Measurements from ENCODE around the gene CFAP221. TPM values are rescaled to one million over a fixed set of nuclear protein-coding genes. Genes with fewer than 3 reads are reported as not detected.

The CFAP221 gene
- total and polyA plus RNA-seq, 9 donors = 0.24 to 23.4 (median 2.4) TPM

DNA sequence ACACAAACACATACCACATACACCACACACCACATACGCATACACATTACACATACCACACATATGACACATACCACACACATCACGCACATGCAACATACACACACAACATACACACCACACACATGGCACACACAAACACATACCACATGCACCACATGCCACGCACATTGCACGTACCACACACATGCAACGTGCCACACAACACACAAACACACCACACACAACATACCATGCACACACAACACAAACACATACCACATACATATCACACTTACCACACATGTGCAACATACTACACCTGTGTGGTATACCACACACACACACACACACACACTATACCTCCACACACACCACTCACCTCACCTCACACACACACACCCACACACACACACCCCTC, 149.7 kb downstream of the CFAP221 start:
- intact Hi-C loops (cut with DNase I) = no loop called here
- 84 to 90% (median 88%) methylated on average over 5 of the region's 5 CpGs for WGBS, 3 donors
- Histone ChIP-seq H3K27me3 (no peaks in the 10 kb centered on the region), H3K4me1 (ENCODE audit: insufficient read depth) (peaks cover 14% of the 10 kb centered on the region), H3K36me3 (no peaks in the 10 kb centered on the region), H3K27ac (no peak overlapping the region), H3K9me3 (no peaks in the 10 kb centered on the region), H3K4me3 (no peak overlapping the region)
- DNase-seq = no peak
- no peak for TF ChIP-seq POLR2A (IDR thresholded peaks at IDR 0.05)
- no peak for TF ChIP-seq EP300 (IDR thresholded peaks at IDR 0.05)
- TF ChIP-seq, protein P1, sequence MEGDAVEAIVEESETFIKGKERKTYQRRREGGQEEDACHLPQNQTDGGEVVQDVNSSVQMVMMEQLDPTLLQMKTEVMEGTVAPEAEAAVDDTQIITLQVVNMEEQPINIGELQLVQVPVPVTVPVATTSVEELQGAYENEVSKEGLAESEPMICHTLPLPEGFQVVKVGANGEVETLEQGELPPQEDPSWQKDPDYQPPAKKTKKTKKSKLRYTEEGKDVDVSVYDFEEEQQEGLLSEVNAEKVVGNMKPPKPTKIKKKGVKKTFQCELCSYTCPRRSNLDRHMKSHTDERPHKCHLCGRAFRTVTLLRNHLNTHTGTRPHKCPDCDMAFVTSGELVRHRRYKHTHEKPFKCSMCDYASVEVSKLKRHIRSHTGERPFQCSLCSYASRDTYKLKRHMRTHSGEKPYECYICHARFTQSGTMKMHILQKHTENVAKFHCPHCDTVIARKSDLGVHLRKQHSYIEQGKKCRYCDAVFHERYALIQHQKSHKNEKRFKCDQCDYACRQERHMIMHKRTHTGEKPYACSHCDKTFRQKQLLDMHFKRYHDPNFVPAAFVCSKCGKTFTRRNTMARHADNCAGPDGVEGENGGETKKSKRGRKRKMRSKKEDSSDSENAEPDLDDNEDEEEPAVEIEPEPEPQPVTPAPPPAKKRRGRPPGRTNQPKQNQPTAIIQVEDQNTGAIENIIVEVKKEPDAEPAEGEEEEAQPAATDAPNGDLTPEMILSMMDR (IDR thresholded peaks at IDR 0.05) = no peak

DNA sequence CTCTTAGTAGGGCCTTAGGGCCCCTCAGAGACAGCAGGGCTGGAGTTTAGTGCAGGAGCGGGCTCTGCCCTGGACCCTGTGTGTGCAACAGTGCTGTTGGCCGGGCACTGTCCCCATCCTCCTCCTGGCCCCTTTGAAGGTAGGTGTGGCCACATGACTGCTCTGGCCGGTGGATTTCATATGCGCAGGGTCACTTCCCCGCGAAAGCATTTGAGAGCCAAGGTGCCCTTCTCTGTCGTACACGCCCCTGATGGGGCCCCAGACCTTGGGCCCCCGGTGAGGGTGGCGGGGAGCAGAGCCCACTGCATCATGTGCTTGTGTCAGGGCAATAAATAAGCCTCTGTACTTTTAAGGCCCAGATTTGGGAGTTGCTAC, 150.2 kb downstream of the CFAP221 start:
- Histone ChIP-seq H3K27ac (peak overlapping the region in 1 of 2 donors; percentile 37), H3K27me3 (no peaks in the 10 kb centered on the region), H3K36me3 (no peaks in the 10 kb centered on the region), H3K4me1 (ENCODE audit: insufficient read depth) (peaks cover 14% of the 10 kb centered on the region), H3K9me3 (no peaks in the 10 kb centered on the region), H3K4me3 (no peak overlapping the region)
- WGBS, 3 donors = 51 to 59% (median 56%) methylated on average over 10 of the region's 10 CpGs
- TF ChIP-seq POLR2A (IDR thresholded peaks at IDR 0.05) = no peak
- TF ChIP-seq EP300 (IDR thresholded peaks at IDR 0.05) = no peak
- TF ChIP-seq, protein P1 (IDR thresholded peaks at IDR 0.05) = no peak
- no peak for DNase-seq
- intact Hi-C loops (cut with DNase I) = no loop called here

DNA sequence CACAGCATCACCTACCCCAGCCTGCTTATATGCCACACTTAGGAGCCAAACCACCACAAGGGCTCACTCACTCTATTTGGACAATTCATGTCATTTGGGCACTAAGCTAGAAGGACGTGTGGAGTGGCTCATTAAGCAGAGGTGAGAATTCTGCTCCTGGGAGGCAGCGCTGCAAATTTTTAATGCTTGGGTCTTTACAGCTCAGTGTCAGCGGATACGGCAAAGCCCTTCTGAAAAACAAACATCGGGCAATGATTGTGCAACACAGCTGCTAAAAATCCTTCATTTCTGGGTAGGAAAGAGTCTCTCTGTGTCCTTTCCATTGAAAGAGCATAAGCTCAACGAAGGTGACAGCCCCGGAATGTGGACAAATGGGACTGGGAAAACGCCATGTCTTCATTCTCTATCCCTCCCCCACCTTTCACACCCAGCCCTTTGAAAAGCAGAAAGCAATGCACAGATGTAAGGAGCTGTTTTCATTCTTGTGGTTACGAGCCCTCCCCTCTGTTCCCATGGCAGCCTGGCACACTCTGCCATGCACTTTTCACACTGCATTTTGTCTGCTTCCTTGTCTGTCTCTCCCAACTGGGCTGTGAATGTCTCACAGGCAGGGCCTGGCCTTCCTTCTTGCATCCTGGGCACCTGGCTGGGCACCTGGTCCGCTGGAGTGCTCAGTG, 150.7 kb downstream of the CFAP221 start:
- intact Hi-C loops (cut with DNase I) = no loop called here
- Histone ChIP-seq H3K36me3 (no peaks in the 10 kb centered on the region), H3K4me1 (ENCODE audit: insufficient read depth) (peaks cover 14% of the 10 kb centered on the region), H3K27me3 (no peaks in the 10 kb centered on the region), H3K27ac (peak overlapping the region in 1 of 2 donors; percentile 37), H3K4me3 (no peak overlapping the region), H3K9me3 (no peaks in the 10 kb centered on the region)
- TF ChIP-seq EP300 (IDR thresholded peaks at IDR 0.05) (no peak), POLR2A (IDR thresholded peaks at IDR 0.05) (no peak)
- TF ChIP-seq, protein P1 (IDR thresholded peaks at IDR 0.05) = no peak
- 7 to 22% (median 8%) methylated on average over 10 of the region's 10 CpGs for WGBS, 3 donors
- peak in 1 of 5 donors; percentile 53 for DNase-seq

- Histone ChIP-seq H3K4me1 (ENCODE audit: insufficient read depth) (peaks cover 14% of the 10 kb centered on the region), H3K27ac (peak overlapping the region in 1 of 2 donors; percentile 21), H3K27me3 (no peaks in the 10 kb centered on the region), H3K9me3 (no peaks in the 10 kb centered on the region), H3K4me3 (no peak overlapping the region), H3K36me3 (no peaks in the 10 kb centered on the region)
- TF ChIP-seq, protein P1 (IDR thresholded peaks at IDR 0.05) = no peak
- TF ChIP-seq POLR2A (IDR thresholded peaks at IDR 0.05) = no peak
- no peak for TF ChIP-seq EP300 (IDR thresholded peaks at IDR 0.05)
- intact Hi-C loops (cut with DNase I) = no loop called here
- DNase-seq = no peak
- 90 to 97% (median 91%) methylated on average over 3 of the region's 3 CpGs for WGBS, 3 donors
These were observed 151.8 kb downstream of the CFAP221 start for GRCh38 chr2:119696005-119696404.
